Middle frontal gyrus (tissue), 1 donor: ENCODE measurements around the gene TRIM21.
"Not testable (repeated sequence)": the region's sequence is repeated elsewhere in the genome, so short reads cannot be mapped to it uniquely, and the experiment has no call there.

Source experiments
- DNase-seq: peaks from one replicate; pipeline ENCODE4 v3.0.0-alpha.2; 2015; ENCODE audit warnings: low spot score; ENCODE audit errors: extremely low spot score

The TRIM21 gene

DNA sequence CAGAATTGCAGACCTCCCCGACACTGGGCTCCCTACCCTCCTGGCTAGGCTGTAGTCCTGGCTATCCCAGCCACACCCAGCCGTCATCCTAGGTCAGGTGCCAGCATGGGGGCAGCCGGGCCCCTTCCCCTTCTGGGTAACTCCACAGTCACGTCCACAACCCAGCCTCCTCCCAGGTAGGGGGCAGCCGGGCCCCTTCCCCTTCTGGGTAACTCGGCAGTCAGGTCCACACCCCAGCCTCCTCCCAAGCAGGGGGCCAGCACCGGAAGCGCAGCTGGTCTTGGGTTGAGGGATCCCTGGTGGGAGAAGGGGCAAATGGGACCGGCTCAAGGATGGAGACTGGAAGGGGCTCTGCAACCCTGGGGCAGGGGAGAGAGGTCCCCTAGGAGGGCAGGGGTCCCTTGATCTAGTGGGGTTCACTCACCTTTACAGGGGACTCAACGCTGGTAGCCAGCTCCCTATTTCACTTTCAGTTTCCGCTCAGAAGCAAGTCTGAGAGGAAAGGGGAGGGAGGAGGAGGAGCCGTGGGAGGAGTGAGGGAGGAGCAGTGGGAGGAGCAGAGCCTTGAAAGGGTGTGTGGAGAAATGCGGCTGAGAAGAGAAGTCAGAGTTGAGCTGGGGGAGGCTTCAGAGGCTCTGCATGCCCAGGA, at the start of gene TRIM21:
Gene TRIM21 (minus strand): TSS at position 494 of the 649 bp plus-strand sequence. CDS start 3,293 bp downstream, outside the sequence.
- DNase-seq, result no peak

- no peak for DNase-seq
Observed at GRCh38 chr11:4441515-4441914, 48.0 kb upstream of the TRIM21 start.

DNA sequence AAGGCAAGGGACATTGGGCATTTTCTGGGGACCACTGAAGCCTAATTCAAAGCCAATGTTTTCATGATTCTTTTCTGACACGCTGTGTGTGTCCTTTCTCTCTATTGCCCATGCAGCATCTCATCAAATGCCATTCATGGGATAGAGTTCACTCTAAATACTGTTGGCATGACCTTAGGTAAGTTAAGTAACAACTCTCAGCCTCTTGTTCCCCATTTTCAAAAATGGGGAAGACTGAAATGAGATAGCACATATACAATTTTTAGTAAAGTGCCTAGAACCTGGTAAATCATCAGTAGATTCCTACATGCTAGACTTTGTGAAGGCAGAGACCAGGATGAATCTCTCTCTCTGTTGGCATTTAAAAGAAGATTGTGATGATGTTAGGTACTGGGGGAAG, 42.9 kb upstream of the TRIM21 start:
- no peak for DNase-seq

- no peak for DNase-seq
Observed at GRCh38 chr11:4433856-4434255, 40.4 kb upstream of the TRIM21 start.

- DNase-seq, result no peak
Observed at GRCh38 chr11:4430051-4430450, 36.5 kb upstream of the TRIM21 start.

DNA sequence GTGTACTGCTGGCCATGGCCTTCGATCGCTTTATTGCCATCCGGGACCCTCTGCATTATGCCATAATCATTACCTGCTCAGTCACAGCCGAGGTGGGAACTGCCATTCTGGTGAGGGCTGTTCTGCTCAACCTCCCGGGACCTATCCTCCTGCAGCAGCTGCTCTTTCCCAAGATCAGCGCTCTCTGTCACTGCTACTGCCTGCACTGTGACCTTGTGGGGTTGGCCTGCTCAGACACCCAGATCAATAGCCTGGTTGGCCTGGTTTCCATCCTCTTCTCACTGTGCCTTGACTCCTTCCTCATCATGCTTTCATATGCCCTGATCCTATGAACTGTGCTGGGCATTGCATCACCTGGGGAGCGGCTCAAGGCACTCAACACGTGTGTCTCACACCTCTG, 24.9 kb upstream of the TRIM21 start:
- no peak for DNase-seq

DNA sequence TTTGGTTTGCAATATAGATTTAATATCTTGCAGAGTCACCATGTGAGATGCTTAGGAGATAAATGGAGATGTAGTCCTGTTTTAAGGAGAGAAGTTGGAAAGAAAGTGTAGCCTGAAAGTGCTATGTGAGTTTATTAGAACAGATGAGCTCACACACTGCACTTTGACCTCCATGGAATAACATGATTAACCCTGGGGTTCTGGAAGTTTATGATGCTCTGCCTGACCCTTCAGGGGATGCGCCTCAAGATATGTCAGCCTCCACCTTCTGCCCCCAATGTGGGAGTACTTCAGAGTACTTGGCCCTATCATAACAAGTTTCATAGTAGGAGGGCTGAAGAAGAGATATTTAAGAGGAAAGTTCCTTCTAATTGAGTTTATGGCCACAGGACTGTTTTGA, 23.3 kb upstream of the TRIM21 start:
- no peak for DNase-seq

DNA sequence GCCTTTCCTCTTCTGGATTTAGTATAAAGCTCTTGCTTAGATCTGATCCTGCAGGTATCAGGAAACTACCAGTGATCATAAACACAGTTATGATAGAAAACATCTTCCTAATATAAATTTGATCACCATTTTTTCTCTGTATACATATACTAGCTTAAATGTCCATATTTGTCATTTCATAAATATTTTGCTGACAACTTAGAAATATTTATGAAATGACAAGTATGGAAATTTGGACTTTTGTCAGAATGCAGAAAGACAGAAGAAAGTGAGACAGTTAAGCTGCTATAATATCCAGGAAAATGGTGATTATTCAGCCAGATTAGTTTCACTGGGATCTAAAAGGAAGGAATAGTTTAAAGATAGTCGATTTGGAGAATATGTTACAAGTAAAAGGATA, 22.8 kb upstream of the TRIM21 start:
- DNase-seq, result no peak

- DNase-seq, result not testable (repeated sequence)
Observed at GRCh38 chr11:4406206-4406605, 12.7 kb upstream of the TRIM21 start.

- no peak for DNase-seq
Observed at GRCh38 chr11:4393858-4394223, 339 bp upstream of the TRIM21 start.

GRCh38 chr11:4388221-4388620, 5.3 kb downstream of the TRIM21 start:
- DNase-seq, result no peak

- no peak for DNase-seq
Observed at GRCh38 chr11:4385978-4386740, 7.3 kb downstream of the TRIM21 start.

DNA sequence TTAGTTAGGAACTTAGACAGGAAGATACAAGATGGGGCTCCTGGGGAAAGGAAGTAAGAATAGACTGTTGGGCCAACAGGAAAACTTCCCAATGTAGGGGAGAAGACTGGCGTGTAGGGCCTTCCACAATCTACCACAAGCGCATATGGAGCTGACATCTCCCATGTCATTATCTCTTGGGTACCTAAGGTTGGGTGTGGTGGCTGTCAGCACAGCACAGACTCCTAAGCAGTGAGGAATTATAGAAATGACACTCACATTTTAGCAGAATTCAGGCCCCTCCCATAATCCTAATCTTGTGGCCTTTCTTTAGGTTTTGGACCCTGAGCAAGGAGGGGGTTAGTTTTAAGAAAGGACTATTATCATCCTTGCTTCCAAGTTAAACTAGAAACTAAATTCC, 11.6 kb downstream of the TRIM21 start:
- no peak for DNase-seq

DNA sequence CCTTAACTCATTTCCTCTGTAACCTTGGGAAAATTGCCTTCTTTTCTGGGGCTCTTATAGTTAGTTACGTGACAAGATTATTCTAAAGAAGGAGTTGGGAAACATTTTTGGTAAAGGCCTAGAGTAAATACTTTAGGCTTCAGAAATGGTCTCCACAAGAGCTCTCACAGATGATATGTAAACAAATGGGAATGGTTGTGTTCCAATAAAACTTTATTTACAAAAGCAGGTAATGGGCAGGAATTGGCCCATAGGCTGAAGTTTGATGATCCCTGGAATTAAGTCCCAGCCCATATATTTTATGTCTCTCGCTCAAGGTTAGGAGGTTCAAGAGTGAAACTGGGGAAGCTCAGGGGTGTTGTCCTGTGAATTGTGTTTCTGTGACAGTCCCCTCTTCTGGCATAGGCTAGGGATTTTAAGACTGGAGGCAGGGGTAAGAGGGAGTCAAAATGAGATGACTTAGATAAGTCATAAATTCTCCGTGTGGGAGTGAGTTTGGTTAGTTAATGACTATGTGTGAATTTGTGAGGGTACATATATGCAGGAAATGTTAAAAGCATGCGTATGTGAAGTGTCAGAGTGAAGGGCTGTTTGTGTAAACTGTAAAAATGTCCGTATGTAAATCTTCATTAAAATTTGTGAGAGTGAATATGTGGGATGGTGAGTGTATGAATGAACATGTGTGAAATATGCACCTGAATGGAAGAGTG, 17.9 kb downstream of the TRIM21 start:
- no peak for DNase-seq

GRCh38 chr11:4370166-4370565, 23.3 kb downstream of the TRIM21 start:
- no peak for DNase-seq

GRCh38 chr11:4368286-4368685, 25.2 kb downstream of the TRIM21 start, which contains the start of gene OR52B4:
TSS of gene OR52B4 (minus strand) at chr11:4368386. CDS start at chr11:4368295, 91 bp downstream.
- DNase-seq, result no peak

- not testable (repeated sequence) for DNase-seq
Observed at GRCh38 chr11:4348142-4348541, 45.4 kb downstream of the TRIM21 start.

- DNase-seq, result not testable (repeated sequence)
Observed at GRCh38 chr11:4345366-4345765, 48.1 kb downstream of the TRIM21 start.
